Bronchial epithelial cell (primary cell): ENCODE results near the gene CA11. TPM values are rescaled to one million over a fixed set of nuclear protein-coding genes. Genes with fewer than 3 reads are reported as not detected.
"Not testable (repeated sequence)": the region's sequence is repeated elsewhere in the genome, so short reads cannot be mapped to it uniquely, and the experiment has no call there.

ENCODE experiments used
- DNase-seq: peaks from one replicate; pipeline ENCODE4 v3.0.0-alpha.2; 2010; ENCODE audit warnings: low read depth
- FAIRE-seq: peaks from 2 replicates; lab custom pipeline; 2011; peaks lifted over from hg19 to GRCh38; lab: Jason Lieb, UNC
- H3K27me3 ChIP-seq: 2 replicates; pipeline ENCODE4 v1.5.1; 2011; ENCODE audit warnings: low read length; ENCODE audit not compliant: control insufficient read depth, insufficient read depth
- H3K36me3 ChIP-seq: 2 replicates; pipeline ENCODE4 v1.5.1; 2011; ENCODE audit warnings: low read length; ENCODE audit not compliant: control insufficient read depth, insufficient read depth
- H3K4me3 ChIP-seq: 2 replicates; pipeline ENCODE4 v1.5.1; 2011; ENCODE audit warnings: mild to moderate bottlenecking, low read depth, low read length, control low read depth
- total RNA-seq: library from RNA; depleted of rRNA; stranded (reverse); fragments of >200 nt; gene quantifications from 2 replicates; pipeline ENCODE4 v1.2.1, GENCODE V29; 2014
- TF ChIP-seq, protein P1 (sequence below): IDR thresholded peaks from 2 replicates; pipeline ENCODE4 v1.5.1; 2011; ENCODE audit warnings: mild to moderate bottlenecking, moderate library complexity, low read length, control low read depth, inconsistent platforms; ENCODE audit not compliant: insufficient read depth, severe bottlenecking

CA11 gene
- total RNA-seq, 1 donor from 2014 or later, result 2.4 TPM

DNA sequence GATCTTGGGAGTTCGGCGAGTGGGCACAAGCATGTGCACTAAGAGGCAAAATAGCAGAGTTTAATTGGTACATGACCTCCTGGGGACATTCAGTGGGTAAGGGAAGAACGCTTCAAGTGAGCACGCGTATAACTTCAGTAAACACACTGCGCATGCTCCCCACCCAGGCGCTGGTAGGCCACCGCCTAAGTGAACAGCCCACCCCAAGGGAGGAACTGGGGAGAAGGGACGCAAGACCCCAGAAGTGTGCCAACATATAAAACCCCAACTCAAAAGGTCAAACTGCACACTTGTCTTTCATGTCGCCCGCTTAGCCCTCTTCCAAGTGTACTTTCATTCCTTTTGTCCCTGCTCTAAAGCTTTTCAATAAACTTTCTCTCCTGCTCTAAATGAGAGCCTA is 37.4 kb upstream of the CA11 start:
- DNase-seq, result peak; percentile 19
- no peaks in the 10 kb centered on the region for H3K36me3 ChIP-seq
- no peaks in the 10 kb centered on the region for H3K27me3 ChIP-seq
- no peak overlapping the region for H3K4me3 ChIP-seq
- FAIRE-seq, result no peak
- TF ChIP-seq, protein P1, sequence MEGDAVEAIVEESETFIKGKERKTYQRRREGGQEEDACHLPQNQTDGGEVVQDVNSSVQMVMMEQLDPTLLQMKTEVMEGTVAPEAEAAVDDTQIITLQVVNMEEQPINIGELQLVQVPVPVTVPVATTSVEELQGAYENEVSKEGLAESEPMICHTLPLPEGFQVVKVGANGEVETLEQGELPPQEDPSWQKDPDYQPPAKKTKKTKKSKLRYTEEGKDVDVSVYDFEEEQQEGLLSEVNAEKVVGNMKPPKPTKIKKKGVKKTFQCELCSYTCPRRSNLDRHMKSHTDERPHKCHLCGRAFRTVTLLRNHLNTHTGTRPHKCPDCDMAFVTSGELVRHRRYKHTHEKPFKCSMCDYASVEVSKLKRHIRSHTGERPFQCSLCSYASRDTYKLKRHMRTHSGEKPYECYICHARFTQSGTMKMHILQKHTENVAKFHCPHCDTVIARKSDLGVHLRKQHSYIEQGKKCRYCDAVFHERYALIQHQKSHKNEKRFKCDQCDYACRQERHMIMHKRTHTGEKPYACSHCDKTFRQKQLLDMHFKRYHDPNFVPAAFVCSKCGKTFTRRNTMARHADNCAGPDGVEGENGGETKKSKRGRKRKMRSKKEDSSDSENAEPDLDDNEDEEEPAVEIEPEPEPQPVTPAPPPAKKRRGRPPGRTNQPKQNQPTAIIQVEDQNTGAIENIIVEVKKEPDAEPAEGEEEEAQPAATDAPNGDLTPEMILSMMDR, result no peak

DNA sequence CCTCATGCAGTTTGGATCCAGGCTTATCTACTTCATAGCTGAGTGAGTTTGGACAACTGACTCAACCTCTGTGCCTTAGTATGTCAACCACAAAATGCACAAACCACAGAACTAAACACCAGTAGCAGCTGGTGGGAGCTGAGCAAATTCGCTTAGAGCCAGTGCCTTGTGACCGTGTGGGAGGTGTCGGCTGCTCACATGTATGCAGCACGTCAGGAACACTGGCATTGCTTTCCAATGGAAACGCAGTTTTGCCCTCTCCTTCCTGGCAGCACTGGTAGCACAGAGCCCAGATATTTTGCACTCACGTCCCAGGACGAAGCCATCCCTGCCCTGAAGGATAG is 35.1 kb upstream of the CA11 start:
- no peak for DNase-seq
- TF ChIP-seq, protein P1, result no peak
- Histone ChIP-seq H3K36me3 (no peaks in the 10 kb centered on the region), H3K4me3 (no peak overlapping the region), H3K27me3 (no peaks in the 10 kb centered on the region)
- FAIRE-seq, result no peak

DNA sequence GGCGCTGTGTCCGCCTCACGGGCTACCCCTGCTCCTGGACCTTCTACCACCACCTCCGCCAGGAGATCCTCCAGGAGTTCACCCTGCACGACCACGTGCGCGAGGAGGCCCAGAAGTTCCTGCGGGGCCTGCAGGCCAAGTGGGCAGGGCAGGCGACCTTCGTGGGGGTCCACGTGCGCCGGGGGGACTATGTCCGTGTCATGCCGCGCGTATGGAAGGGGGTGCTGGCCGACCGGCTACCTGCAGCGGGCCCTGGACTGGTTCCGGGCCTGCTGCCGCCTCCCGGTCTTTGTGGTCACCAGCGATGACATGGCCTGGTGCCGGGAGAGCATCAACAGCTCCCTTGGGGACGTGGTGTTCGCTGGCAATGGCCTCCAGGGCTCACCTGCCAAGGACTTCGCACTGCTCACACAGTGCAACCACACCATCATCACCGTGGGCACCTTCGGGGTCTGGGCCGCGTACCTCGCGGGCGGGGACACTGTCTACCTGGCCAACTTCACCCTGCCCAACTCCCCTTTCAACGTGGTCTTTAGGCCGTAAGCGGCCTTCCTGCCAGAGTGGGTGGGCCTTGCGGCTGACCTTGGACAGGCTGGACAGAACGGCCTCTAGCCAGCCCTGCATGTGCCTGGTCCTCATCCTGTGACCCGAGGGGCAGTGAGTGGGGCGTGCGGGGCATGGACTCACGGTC is 34.6 kb upstream of the CA11 start:
- H3K4me3 ChIP-seq, result no peak overlapping the region
- TF ChIP-seq, protein P1, result no peak
- H3K36me3 ChIP-seq, result no peaks in the 10 kb centered on the region
- DNase-seq (no peak), FAIRE-seq (no peak)
- H3K27me3 ChIP-seq, result no peaks in the 10 kb centered on the region

DNA sequence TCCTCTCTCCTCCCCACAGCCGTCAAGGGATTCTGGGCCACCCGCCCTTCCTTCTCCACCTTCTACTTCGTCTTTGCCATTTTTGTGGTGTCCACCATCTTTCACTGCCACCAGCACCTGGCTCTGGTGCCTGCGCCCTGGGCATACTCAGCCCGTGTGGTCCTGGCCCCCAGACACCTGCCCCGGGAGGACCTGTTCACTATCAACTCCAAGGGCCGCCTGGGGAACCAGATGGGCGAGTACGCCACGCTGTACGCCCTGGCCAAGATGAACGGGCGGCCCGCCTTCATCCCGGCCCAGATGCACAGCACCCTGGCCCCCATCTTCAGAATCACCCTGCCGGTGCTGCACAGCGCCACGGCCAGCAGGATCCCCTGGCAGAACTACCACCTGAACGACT is 34.0 kb upstream of the CA11 start:
- H3K27me3 ChIP-seq, DNase-seq, FAIRE-seq, H3K4me3 ChIP-seq, H3K36me3 ChIP-seq: not testable (repeated sequence)

DNA sequence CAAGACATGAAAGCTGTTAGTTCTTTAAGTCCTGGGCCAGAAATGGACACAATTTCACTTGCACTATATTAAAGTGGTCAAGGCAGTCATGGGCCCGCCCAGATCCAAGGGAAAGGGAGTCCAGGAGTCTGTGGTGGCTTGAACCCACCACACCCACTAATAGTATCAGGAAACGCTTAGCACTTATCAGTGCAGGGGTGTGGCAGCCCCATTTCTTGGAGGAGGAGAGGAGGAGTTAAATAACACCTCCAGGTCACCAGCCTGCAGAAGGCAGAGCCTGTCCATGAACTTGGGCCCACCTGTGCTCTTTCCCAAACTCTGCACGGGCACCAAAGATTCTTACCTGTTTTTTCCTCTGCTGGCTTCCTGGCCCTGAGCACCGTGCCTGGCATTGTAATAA is 32.2 kb upstream of the CA11 start:
- FAIRE-seq (no peak), DNase-seq (no peak)
- TF ChIP-seq, protein P1, result no peak
- Histone ChIP-seq H3K36me3 (no peaks in the 10 kb centered on the region), H3K4me3 (no peak overlapping the region), H3K27me3 (no peaks in the 10 kb centered on the region)

DNA sequence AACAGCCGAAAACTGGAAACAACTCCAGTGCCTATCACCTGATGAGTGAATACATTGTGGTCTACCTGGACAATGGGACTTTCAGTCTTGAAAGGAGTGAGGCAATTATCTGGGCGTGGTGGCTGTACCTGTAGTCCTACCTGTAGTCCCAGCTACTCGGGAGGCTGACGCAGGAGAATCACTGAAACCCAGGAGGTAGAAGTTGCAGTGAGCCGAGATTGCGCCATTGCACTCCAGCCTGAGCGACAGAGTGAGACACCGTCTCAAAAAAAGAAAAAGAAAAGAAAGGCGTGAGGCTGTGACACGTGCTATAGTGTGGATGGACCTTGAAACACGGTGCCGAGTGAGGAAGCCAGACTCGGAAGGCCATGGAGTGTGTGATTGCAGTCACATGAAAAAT is 30.9 kb upstream of the CA11 start:
- peak; percentile 40 for DNase-seq
- Histone ChIP-seq H3K27me3 (no peaks in the 10 kb centered on the region), H3K36me3 (no peaks in the 10 kb centered on the region), H3K4me3 (no peak overlapping the region)
- peak; percentile 97 for FAIRE-seq
- TF ChIP-seq, protein P1, result no peak
